T-helper 2 cell (primary cell): ENCODE measurements around the gene FAM83D.

Source experiments
- DNase-seq, 5 experiments: peaks; one replicate each; pipeline versions ENCODE4 v3.0.0 to v3.0.0-alpha.2; 2012 to 2022

Gene FAM83D

DNA sequence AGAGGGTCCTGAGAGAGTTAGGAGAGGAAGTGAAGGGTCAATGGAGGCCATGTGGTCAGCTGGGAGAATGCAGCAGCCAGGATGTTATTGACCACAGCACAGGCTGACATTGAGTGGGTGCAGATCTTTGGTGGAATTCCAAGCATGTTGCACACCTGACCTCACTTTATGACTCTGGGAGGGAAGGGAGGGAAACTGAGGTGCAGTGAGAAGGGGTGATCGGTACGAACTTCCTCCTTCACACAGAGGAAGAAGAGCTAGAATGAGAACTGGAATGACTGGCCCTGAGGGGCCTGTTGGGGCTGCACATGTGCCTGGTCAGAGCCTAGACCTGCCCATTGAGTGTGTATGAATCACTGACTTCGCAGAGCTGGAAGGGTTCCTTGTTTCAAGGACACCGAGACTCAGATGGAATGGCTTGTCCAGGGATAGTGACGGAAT, 9.8 kb downstream of the FAM83D start:
- DNase-seq, result no peak

DNA sequence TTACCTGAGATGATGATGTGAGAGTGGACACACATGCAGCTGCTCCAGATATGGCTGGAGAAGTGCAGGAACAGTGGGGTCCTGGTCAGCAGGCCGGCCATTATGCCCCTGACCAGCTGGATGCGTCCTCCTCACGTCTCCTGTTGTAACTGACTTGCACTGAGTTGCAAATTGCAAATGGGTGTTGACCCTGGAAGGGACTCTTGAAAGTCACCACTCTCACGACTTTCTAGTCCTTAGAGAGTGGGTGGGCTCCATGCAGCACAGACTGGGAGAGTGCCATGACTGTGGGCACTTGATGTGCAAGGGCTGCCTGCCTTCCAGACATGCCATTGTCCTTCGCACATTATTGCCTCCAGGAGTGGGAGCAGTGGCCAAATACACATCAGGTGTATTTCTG, 10.8 kb downstream of the FAM83D start:
- DNase-seq, result no peak

- DNase-seq, result no peak
Measured at GRCh38 chr20:38937978-38938473, 11.8 kb downstream of the FAM83D start.

- DNase-seq, result no peak
Measured at GRCh38 chr20:38939686-38940085, 13.5 kb downstream of the FAM83D start.

DNA sequence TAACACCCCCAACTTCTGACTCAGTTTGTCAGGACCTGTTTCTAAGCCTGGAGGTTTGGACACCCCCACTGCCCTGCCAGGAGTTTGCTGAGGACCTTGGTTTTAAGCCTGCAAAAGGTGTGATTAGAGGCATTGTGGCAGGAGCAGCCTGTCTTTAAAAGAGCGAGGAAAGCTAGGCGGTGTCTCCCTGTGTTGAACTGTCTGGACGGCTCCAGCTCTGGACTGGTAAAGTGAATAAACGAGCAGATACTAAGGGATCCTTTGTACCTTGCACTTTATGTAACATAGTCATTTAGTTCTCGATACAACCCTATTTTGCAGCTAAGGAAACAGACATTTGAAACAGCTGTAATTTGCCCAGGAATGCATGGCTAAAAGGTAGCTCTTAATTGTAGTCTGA, 14.4 kb downstream of the FAM83D start:
- no peak for DNase-seq

DNA sequence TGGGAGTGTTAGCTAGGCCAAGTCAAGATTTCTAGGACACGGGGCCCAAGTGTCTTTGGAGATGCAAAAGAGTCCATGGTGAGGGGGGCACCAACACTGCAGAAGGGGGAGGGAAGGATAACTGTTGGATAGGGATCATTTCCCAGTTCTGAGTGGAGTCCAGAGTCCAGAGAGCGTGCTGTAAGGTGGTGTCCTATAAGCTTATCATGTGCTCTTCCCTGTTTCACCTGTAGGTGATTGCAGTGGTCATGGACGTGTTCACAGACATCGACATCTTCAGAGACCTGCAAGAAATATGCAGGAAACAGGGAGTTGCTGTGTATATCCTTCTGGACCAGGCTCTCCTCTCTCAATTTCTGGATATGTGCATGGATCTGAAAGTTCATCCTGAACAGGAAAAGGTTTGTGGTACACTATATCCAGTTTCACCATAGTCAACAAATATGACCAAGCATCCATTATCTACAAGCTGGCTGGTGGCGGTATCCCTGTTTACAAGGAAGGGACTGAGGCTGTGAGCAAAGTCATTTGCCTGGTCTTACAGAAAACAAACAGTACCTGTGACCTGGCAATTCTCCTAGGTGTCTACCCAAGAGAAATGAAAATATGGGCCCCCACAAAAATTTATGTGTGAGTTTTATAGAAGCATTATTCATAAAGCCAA, 15.6 kb downstream of the FAM83D start:
- no peak for DNase-seq

DNA sequence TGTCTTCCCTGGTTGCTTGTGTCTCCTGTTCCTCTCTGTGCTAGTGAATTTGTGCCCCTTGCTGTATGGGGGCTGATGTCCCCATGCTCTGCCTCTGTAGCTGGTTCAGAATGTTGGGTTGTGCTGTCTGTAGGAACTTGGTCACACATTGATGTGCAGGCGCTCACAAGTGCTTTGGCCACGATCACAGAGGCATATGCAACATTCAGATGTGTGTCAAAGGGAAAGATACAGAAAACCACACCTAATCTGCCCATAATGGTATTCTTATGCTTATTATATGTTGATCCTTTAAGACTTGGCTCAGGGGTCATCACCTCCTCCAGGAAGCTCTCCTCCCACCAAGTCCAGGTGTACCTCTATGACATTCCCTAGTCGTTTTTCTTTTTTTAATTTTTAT, 18.8 kb downstream of the FAM83D start:
- DNase-seq, result no peak

GRCh38 chr20:38946836-38947235, 20.6 kb downstream of the FAM83D start:
- no peak for DNase-seq

DNA sequence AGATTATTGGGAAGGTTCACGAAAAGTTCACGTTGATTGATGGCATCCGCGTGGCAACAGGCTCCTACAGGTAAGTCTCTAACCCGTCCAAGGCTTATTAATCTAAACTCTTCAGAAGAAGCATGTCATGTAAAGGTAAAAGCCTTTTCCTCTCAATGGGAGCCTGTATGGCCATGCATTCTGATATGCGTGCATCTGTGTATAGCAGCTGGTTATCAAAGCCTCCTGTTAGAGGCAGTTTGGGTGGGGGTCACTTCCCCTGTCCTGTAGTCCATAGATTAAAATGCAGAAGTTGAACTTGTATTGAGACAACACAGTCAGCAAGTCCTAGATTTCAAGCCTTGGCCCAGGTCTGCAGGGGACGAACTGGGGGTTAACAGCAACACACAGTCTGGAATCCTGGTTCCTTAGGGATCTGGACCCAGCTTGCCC, 21.7 kb downstream of the FAM83D start:
- DNase-seq, result no peak

- no peak for DNase-seq
Measured at GRCh38 chr20:38950254-38950653, 24.0 kb downstream of the FAM83D start.

DNA sequence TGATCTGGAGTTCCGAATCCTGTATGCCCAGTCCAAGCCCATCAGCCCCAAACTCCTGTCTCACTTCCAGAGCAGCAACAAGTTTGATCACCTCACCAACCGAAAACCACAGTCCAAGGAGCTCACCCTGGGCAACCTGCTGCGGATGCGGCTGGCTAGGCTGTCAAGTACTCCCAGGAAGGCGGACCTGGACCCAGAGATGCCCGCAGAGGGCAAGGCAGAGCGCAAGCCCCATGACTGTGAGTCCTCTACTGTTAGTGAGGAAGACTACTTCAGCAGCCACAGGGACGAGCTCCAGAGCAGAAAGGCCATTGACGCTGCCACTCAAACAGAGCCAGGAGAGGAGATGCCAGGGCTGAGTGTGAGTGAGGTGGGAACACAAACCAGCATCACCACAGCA, 25.4 kb downstream of the FAM83D start:
- DNase-seq, result no peak

DNA sequence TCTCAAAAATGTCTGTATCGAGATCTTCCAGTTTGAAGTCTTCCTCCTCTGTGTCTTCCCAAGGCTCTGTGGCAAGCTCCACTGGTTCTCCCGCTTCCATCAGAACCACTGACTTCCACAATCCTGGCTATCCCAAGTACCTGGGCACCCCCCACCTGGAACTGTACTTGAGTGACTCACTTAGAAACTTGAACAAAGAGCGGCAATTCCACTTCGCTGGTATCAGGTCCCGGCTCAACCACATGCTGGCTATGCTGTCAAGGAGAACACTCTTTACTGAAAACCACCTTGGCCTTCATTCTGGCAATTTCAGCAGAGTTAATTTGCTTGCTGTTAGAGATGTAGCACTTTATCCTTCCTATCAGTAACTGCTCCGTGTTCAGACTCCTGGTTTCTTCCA, 25.9 kb downstream of the FAM83D start:
- DNase-seq, result no peak

GRCh38 chr20:38953630-38954340, 27.6 kb downstream of the FAM83D start:
- no peak for DNase-seq

GRCh38 chr20:38957235-38957876, 31.1 kb downstream of the FAM83D start:
- no peak for DNase-seq

GRCh38 chr20:38957915-38958485, 31.8 kb downstream of the FAM83D start:
- no peak for DNase-seq

GRCh38 chr20:38960187-38960687, 34.0 kb downstream of the FAM83D start:
- peak in 1 of 5 experiments; percentile 17 for DNase-seq

- peak in 1 of 5 experiments; percentile 35 for DNase-seq
Measured at GRCh38 chr20:38961530-38962043, 35.4 kb downstream of the FAM83D start.

DNA sequence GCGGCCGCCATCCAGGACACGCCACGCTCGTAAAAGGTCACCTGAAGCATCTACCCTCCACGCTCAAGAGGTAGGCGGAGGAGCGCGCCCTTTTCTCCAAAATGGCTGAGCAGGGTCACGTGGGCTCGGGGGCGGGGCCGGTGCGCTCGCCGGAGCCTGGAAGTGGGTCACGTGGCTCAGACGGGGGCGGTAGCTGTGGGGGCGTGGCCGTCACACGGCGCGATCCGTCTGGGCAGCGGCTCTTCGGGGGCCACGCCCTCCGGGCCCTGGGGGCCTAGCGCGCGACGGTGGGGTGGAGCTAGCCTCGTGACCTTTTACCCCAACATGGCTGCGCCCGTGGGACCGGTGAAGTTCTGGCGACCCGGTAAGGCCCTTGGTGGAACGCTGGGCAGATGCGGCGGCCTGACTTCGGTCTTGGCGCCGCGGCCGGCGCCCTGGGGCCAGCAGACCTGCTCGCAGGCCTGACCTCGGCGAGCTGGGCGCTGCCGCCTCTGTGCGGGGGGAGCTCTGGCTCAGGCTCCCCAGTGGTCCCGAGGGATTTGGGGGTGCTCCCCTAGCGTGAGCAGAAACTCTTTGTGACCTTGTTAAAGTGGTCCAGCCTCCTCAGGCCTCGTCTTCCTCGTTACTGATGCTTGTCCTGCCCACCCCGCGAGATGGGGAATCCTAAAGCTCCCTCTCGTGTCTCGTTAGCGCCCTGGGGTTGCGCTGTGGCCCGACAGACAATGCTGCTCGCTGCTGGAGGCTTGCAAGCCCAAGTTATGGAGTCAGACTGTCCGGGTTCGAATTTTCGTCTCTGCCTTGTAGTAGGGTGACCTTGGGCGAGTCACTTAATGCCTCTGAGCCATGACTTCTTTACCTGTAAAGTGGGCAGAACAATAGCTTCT, 36.1 kb downstream of the FAM83D start, which contains the start of gene DHX35:
DHX35 (plus strand) TSS at position 301 of the 884 bp plus-strand sequence; CDS start at position 325, 24 bp downstream.
- DNase-seq, result peak; percentile 97 to 98 (median 98)

DNA sequence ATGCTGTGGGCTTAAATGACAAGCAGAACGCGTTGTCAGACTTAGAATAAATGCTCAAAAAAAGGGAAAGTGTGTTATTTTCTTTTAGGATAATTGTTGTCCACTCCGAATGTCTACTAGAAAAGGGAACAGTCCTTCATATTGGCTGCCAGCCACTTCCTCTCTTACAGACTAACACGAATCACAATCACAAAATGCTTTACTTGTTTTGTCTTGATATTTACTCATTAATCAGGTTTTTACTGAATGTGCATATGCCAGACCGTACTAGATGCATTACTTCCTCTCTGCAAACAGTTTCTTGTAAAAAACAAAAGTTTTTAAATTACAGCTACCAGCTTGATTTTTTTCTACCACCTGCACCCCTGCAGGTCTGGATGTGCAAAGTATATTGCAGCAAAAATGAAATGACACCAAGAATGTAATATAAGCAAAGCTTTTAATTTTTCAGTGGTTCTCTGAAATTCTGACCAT, 36.7 kb downstream of the FAM83D start:
- peak in 1 of 5 experiments; percentile 16 for DNase-seq

DNA sequence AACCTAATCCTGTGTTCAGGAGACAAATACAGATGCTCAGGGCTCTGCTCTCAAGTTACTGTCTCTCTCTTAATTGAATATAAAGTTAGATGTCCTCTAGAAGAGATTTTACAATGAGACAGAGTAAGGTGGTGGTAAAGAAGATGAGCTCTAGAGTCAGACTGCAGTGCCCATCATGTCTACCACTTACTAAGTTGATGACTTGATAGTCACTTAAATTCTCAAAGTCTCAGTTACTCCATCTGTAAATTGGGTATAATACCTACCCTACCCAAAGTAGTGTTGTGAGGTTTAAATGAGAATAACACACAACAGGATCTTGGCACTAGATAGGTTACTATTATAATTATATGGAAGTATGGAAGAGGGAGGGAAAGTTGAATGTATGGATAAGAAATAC, 37.5 kb downstream of the FAM83D start:
- DNase-seq, result no peak

GRCh38 chr20:38965264-38965663, 39.0 kb downstream of the FAM83D start:
- DNase-seq, result no peak
